H1 (cell line): Measurements from ENCODE around the gene LYL1. TPM values are rescaled to one million over a fixed set of nuclear protein-coding genes. Genes with fewer than 3 reads are reported as not detected.

Experiments used
- CTCF ChIA-PET: fragments of 300-600 bp; sonication (Branson Sonifier 250); formaldehyde crosslinking; loops from one replicate; lab custom pipeline; 2021; ENCODE audit not compliant: partially characterized antibody; lab: Charles Lee
- POLR2A ChIA-PET: fragments of 300-600 bp; sonication (Branson Sonifier 250); formaldehyde crosslinking; loops from one replicate; lab custom pipeline; 2021; ENCODE audit warnings: inconsistent platforms; ENCODE audit not compliant: partially characterized antibody; lab: Charles Lee
- DNase-seq, 2 experiments: peaks; one replicate each; pipeline versions ENCODE4 v3.0.0 to v3.0.0-alpha.2; 2010 to 2022; ENCODE audit warnings: low spot score in 2 of 2, low read depth in 1 of 2, mixed read lengths in 1 of 2
- FAIRE-seq: peaks from 2 replicates; lab custom pipeline; 2011; peaks lifted over from hg19 to GRCh38; lab: Jason Lieb, UNC
- H2AFZ ChIP-seq: 2 replicates; pipeline ENCODE4 v1.8.1; 2012; ENCODE audit warnings: low read length, inconsistent platforms
- H2AK5ac ChIP-seq: 2 replicates; pipeline ENCODE4 v1.6.1; 2013; ENCODE audit warnings: low read depth, low read length
- H2BK120ac ChIP-seq: replicated peaks from 2 replicates; pipeline ENCODE3; 2013; ENCODE audit warnings: low read depth, low read length, inconsistent platforms
- H2BK12ac ChIP-seq: 2 replicates; pipeline ENCODE4 v1.6.1; 2013; ENCODE audit warnings: low read depth, low read length
- H2BK15ac ChIP-seq: 2 replicates; pipeline ENCODE4 v1.6.1; 2013; ENCODE audit warnings: low read length
- H2BK20ac ChIP-seq: 2 replicates; pipeline ENCODE4 v1.6.1; 2013; ENCODE audit warnings: low read length
- H2BK5ac ChIP-seq: 2 replicates; pipeline ENCODE4 v1.6.1; 2013; ENCODE audit warnings: low read depth, low read length
- H3K14ac ChIP-seq: 2 replicates; pipeline ENCODE4 v1.6.1; 2013; ENCODE audit warnings: inconsistent platforms; ENCODE audit not compliant: insufficient read length
- H3K18ac ChIP-seq: 2 replicates; pipeline ENCODE4 v1.6.1; 2013; ENCODE audit warnings: low read length; ENCODE audit errors: extremely low read depth
- H3K23ac ChIP-seq: 2 replicates; pipeline ENCODE4 v1.6.1; 2013; ENCODE audit warnings: inconsistent platforms; ENCODE audit not compliant: insufficient read length
- H3K23me2 ChIP-seq: 2 replicates; pipeline ENCODE4 v1.6.1; 2013; ENCODE audit warnings: low read depth, low read length
- H3K27ac ChIP-seq: 2 replicates; pipeline ENCODE4 v1.6.1; 2011; ENCODE audit warnings: low read depth, low read length, inconsistent platforms
- H3K27me3 ChIP-seq, 4 experiments: replicated peaks in 1 of 4; 1 replicate in 1 of 4; 2 replicates in 3 of 4; pipeline versions ENCODE4 v1.6.1 to v1.8.1; 2011 to 2013; ENCODE audit warnings: low read length in 3 of 4, mild to moderate bottlenecking in 3 of 4, inconsistent platforms in 2 of 4, mixed read lengths in 2 of 4, moderate library complexity in 1 of 4; ENCODE audit not compliant: control insufficient read depth in 3 of 4, insufficient read depth in 3 of 4; ENCODE audit errors: extremely low read depth in 1 of 4
- H3K36me3 ChIP-seq, 4 experiments: 2 replicates each; pipeline versions ENCODE4 v1.6.1 to v1.8.1; 2011 to 2013; ENCODE audit warnings: mild to moderate bottlenecking in 4 of 4, low read length in 3 of 4, moderate library complexity in 2 of 4, control low read depth in 1 of 4, inconsistent platforms in 1 of 4; ENCODE audit not compliant: insufficient read depth in 4 of 4, control insufficient read depth in 2 of 4
- H3K4ac ChIP-seq: replicated peaks from 2 replicates; pipeline ENCODE3; 2013; ENCODE audit warnings: low read length, low read depth, mixed read lengths, inconsistent platforms; ENCODE audit not compliant: insufficient read length
- H3K4me1 ChIP-seq, 4 experiments: replicated peaks in 1 of 4; 1 replicate in 1 of 4; 2 replicates in 3 of 4; pipeline versions ENCODE4 v1.6.1 to v1.8.1; 2011 to 2013; ENCODE audit warnings: low read length in 3 of 4, inconsistent platforms in 2 of 4, mixed read lengths in 1 of 4; ENCODE audit not compliant: insufficient read depth in 4 of 4, control insufficient read depth in 3 of 4
- H3K4me2 ChIP-seq, 2 experiments: 2 replicates each; pipeline versions ENCODE4 v1.6.1 to v1.8.1; 2011 to 2013; ENCODE audit warnings: low read depth in 2 of 2, low read length in 2 of 2, control low read depth in 1 of 2, inconsistent platforms in 1 of 2, mild to moderate bottlenecking in 1 of 2; ENCODE audit not compliant: insufficient read depth in 1 of 2
- H3K4me3 ChIP-seq, 4 experiments: fragments of 200-600, 300-600 bp in 1 of 4; sonication (generic), shearing (Covaris generic), sonication (Bioruptor Twin) in 1 of 4; 2 replicates each; pipeline versions ENCODE4 v1.5.1 to v1.8.1; 2011 to 2016; ENCODE audit warnings: low read length in 4 of 4, low read depth in 3 of 4, control low read depth in 2 of 4, inconsistent platforms in 2 of 4, mild to moderate bottlenecking in 2 of 4, mixed read lengths in 1 of 4, moderate library complexity in 1 of 4; ENCODE audit not compliant: insufficient read depth in 2 of 4; ENCODE audit errors: extremely low read depth in 1 of 4
- H3K56ac ChIP-seq: replicated peaks from 2 replicates; pipeline ENCODE3; 2013; ENCODE audit warnings: low read depth, mild to moderate bottlenecking, mixed read lengths, low read length, inconsistent platforms; ENCODE audit not compliant: insufficient read length
- H3K79me1 ChIP-seq: 2 replicates; pipeline ENCODE4 v1.6.1; 2013; ENCODE audit warnings: low read depth, low read length, control low read depth
- H3K79me2 ChIP-seq, 2 experiments: 2 replicates each; pipeline versions ENCODE4 v1.6.1 to v1.8.1; 2012 to 2013; ENCODE audit warnings: low read length in 2 of 2, mild to moderate bottlenecking in 2 of 2, inconsistent platforms in 1 of 2; ENCODE audit not compliant: insufficient read depth in 2 of 2, control insufficient read depth in 1 of 2
- H3K9ac ChIP-seq, 4 experiments: replicated peaks in 1 of 4; 1 replicate in 1 of 4; 2 replicates in 3 of 4; pipeline versions ENCODE4 v1.6.1 to v1.8.1; 2011 to 2013; ENCODE audit warnings: low read depth in 3 of 4, low read length in 3 of 4, control low read depth in 2 of 4, mild to moderate bottlenecking in 2 of 4, moderate library complexity in 2 of 4, inconsistent platforms in 1 of 4; ENCODE audit errors: extremely low read depth in 1 of 4
- H3K9me3 ChIP-seq, 2 experiments: 2 replicates each; pipeline versions ENCODE4 v1.6.1 to v1.8.1; 2012 to 2013; ENCODE audit warnings: mild to moderate bottlenecking in 2 of 2, moderate library complexity in 2 of 2, control low read depth in 1 of 2, inconsistent platforms in 1 of 2, low read depth in 1 of 2, low read length in 1 of 2, mixed read lengths in 1 of 2; ENCODE audit not compliant: insufficient read depth in 2 of 2
- H4K20me1 ChIP-seq, 2 experiments: replicated peaks in 1 of 2; 2 replicates each; pipeline versions ENCODE3 to v1.8.1; 2011 to 2013; ENCODE audit warnings: inconsistent platforms in 2 of 2, low read length in 2 of 2, mild to moderate bottlenecking in 1 of 2; ENCODE audit not compliant: insufficient read depth in 2 of 2, control insufficient read depth in 1 of 2
- H4K5ac ChIP-seq: 2 replicates; pipeline ENCODE4 v1.6.1; 2013; ENCODE audit warnings: low read length, low read depth, mixed read lengths, inconsistent platforms; ENCODE audit not compliant: insufficient read length
- H4K8ac ChIP-seq: 2 replicates; pipeline ENCODE4 v1.8.0; 2013; ENCODE audit warnings: mild to moderate bottlenecking, moderate library complexity, low read length, inconsistent platforms; ENCODE audit not compliant: insufficient read depth; ENCODE audit errors: extremely low read depth
- H4K91ac ChIP-seq: replicated peaks from 2 replicates; pipeline ENCODE3; 2013; ENCODE audit warnings: low read length, mixed read lengths, inconsistent platforms; ENCODE audit not compliant: insufficient read length
- ASH2L ChIP-seq: fragments of 200-600, 300-600 bp; sonication (generic); IDR thresholded peaks from one replicate; pipeline ENCODE4 v1.7.1; 2017; ENCODE audit warnings: low read length
- HDAC2 ChIP-seq, 2 experiments: fragments of 300-600 bp in 1 of 2; sonication (generic) in 1 of 2; IDR thresholded peaks; 2 replicates each; pipeline ENCODE4 v1.6.1; 2011 to 2012; ENCODE audit warnings: low read depth in 2 of 2, low read length in 2 of 2, mild to moderate bottlenecking in 2 of 2, moderate library complexity in 2 of 2, borderline replicate concordance in 1 of 2, inconsistent platforms in 1 of 2
- NANOG ChIP-seq: IDR thresholded peaks from 2 replicates; pipeline ENCODE4 v1.6.1; 2011; ENCODE audit warnings: low read length, low read depth, mild to moderate bottlenecking, inconsistent platforms; ENCODE audit not compliant: insufficient read depth, poor library complexity, severe bottlenecking
- WGBS, 2 experiments: shearing (Covaris generic) in 1 of 2; methylation state at CpG; one replicate each; pipeline versions ENCODE4 v1.1.6 to v1.1.7; 2013 to 2015; ENCODE audit warnings: low lambda C conversion rate in 2 of 2, mixed read lengths in 2 of 2, inconsistent platforms in 1 of 2, low coverage in 1 of 2, missing lambda C conversion rate in 1 of 2; ENCODE audit not compliant: insufficient replicate concordance in 2 of 2, insufficient coverage in 1 of 2, insufficient read length in 1 of 2; ENCODE audit errors: extremely low coverage in 1 of 2, missing lambda C conversion rate in 1 of 2; 5-methylcytosine and 5-hydroxymethylcytosine counted together
- polyA plus RNA-seq, 7 experiments: library from polyadenylated mRNA; depleted of rRNA in 3 of 7; stranded (reverse) in 5 of 7; unstranded in 2 of 7; fragments of >200 nt in 5 of 7; fragments of 200-250 nt in 2 of 7; gene quantifications; 1 replicate in 5 of 7; 2 replicates in 1 of 7; 4 replicates in 1 of 7; pipeline versions ENCODE4 v1.2.1 to v1.2.3, GENCODE V29; 2011 to 2013; ENCODE audit warnings: missing spikeins in 2 of 7, mixed read lengths in 2 of 7
- total RNA-seq: library from RNA; stranded (reverse); fragmentation: NEBNext Ultra II Directional; extraction: Animal tissue kit (Norgen Biotek cat#: 25700); gene quantifications from 2 replicates; pipeline ENCODE4 v1.2.1, GENCODE V29; 2021

The LYL1 gene
- total and polyA plus RNA-seq, 2 of the 8 experiments (the other 6 are each of a cell fraction or from before 2014, with no cell fraction given), result 0.58 to 0.76 TPM

DNA sequence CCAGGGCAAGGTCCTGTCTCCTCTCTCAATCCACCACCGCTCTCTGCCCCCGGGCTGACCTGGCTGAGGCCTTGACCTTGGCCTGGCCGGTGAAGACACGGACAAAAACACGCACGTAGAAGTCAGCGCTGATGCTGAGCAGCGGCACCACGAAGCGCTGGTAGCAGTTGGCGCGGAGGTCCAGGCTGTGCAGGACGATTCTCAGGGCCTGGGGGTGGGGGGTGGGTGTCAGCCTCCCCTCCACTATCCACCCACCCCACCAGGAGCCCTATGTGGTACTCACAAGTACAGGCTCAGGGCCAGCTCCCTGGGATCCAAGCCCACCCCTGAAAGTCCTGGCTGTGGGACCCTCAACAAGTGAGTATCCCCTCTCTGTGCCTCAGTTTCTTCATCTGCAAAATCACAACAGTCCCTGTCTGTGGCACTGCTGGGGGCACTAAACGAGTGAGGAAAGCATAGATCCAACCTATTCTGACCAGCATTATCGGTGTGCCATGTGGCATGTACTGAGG is 7.5 kb upstream of the LYL1 start:
- Histone ChIP-seq H3K27ac (no peak overlapping the region; the same call in 1 of the 2 replicates), H2AFZ (no peak overlapping the region), H3K4me3 (no peak overlapping the region), H3K23me2 (no peaks in the 10 kb centered on the region), H3K79me2 (peaks cover 0 to 6% of the 10 kb centered on the region in 2 experiments; a peak in 2 of 4 replicates), H2BK12ac (no peak overlapping the region), H3K36me3 (peaks cover 6 to 24% (median 23%) of the 10 kb centered on the region in 4 experiments), H3K4me1 (0 out of 7 replicates have a peak, but pooled peaks cover 0 to 2% (median 0%) of the 10 kb centered on the region in 4 experiments), H3K14ac (no peak overlapping the region), H3K4ac (no peak overlapping the region), H4K20me1 (peaks cover 0 to 1% of the 10 kb centered on the region in 2 experiments), H3K27me3 (no peaks in the 10 kb centered on the region), H3K9ac (no peak overlapping the region), H3K18ac (no peak overlapping the region), H3K23ac (no peak overlapping the region), H3K56ac (no peak overlapping the region), H2BK120ac (no peak overlapping the region), H2BK20ac (no peak overlapping the region), H4K5ac (no peak overlapping the region), H2BK5ac (no peak overlapping the region), H3K79me1 (peaks cover 5% of the 10 kb centered on the region), H4K91ac (no peak overlapping the region), H2BK15ac (no peak overlapping the region), H2AK5ac (no peak overlapping the region), H4K8ac (no peak overlapping the region), H3K4me2 (no peak overlapping the region), H3K9me3 (no peaks in the 10 kb centered on the region)
- POLR2A ChIA-PET, result interaction anchor here (1.0 to 19.5 kb wide), 5 partner anchors 6 to 177 kb away, joined by 3 to 228 read pairs (median 12); partner anchors contain the start of genes FARSA, NACC1 and TRMT1
- 97% methylated on average over 12 of the region's 15 CpGs; no CpG with 5 or more reads in 1 of the 2 experiments for WGBS, 2 experiments
- FAIRE-seq (no peak), DNase-seq (no peak)
- TF ChIP-seq HDAC2 (IDR thresholded peaks at IDR 0.05; ENCODE audit: borderline replicate concordance in 1 of 2, low read depth in 2 of 2, low read length in 2 of 2), result no peak
- TF ChIP-seq ASH2L, result no peak
- TF ChIP-seq NANOG, result no peak
- CTCF ChIA-PET, result interaction anchor here (0.6 to 0.9 kb wide), 2 partner anchors 9 to 37 kb away, joined by 3 read pairs; no protein-coding TSS in a partner anchor
